H1 (cell line): Measurements from ENCODE around the gene ISM1.

Experiments used
- BRCA1 ChIP-seq: IDR thresholded peaks from 2 replicates; pipeline ENCODE4 v1.6.1; 2012; ENCODE audit warnings: low read depth, low read length, improper control_type of control experiment
- CREB1 ChIP-seq: IDR thresholded peaks from 2 replicates; pipeline ENCODE4 v1.6.1; 2012; ENCODE audit warnings: inconsistent platforms
- CTCF ChIP-seq, 3 experiments: IDR thresholded peaks; 1 replicate in 2 of 3; 2 replicates in 1 of 3; pipeline versions ENCODE4 v1.5.1 to v1.6.1; 2011; ENCODE audit warnings: low read length in 3 of 3, mild to moderate bottlenecking in 3 of 3, inconsistent platforms in 2 of 3, low read depth in 1 of 3, moderate library complexity in 1 of 3; ENCODE audit not compliant: insufficient read depth in 1 of 3; ENCODE audit errors: control extremely low read depth in 1 of 3
- EGR1 ChIP-seq: IDR thresholded peaks from 2 replicates; pipeline ENCODE4 v1.6.1; 2011; ENCODE audit warnings: low read depth, low read length, borderline replicate concordance
- HDAC2 ChIP-seq, 2 experiments: fragments of 300-600 bp in 1 of 2; sonication (generic) in 1 of 2; IDR thresholded peaks; 2 replicates each; pipeline ENCODE4 v1.6.1; 2011 to 2012; ENCODE audit warnings: low read depth in 2 of 2, low read length in 2 of 2, mild to moderate bottlenecking in 2 of 2, moderate library complexity in 2 of 2, borderline replicate concordance in 1 of 2, inconsistent platforms in 1 of 2
- HDAC6 ChIP-seq: IDR thresholded peaks from one replicate; pipeline ENCODE4 v1.7.1; 2012; ENCODE audit warnings: low read depth, mild to moderate bottlenecking, inconsistent platforms, low read length, moderate library complexity
- PHF8 ChIP-seq: fragments of 200-600 bp; sonication (generic); conservative IDR thresholded peaks from 2 replicates; pipeline ENCODE4 v1.7.1; 2012; ENCODE audit warnings: low read depth, mild to moderate bottlenecking, inconsistent platforms, low read length, moderate library complexity
- POLR2A ChIP-seq, 2 experiments: IDR thresholded peaks; 1 replicate in 1 of 2; 2 replicates in 1 of 2; pipeline ENCODE4 v1.6.1; 2011; ENCODE audit warnings: low read depth in 2 of 2, low read length in 2 of 2, mild to moderate bottlenecking in 2 of 2; ENCODE audit errors: control extremely low read depth in 1 of 2
- POLR2AphosphoS5 ChIP-seq: IDR thresholded peaks from 2 replicates; pipeline ENCODE4 v1.6.1; 2011; ENCODE audit warnings: low read depth, low read length
- RBBP5 ChIP-seq: IDR thresholded peaks from 2 replicates; pipeline ENCODE4 v1.7.1; 2012; ENCODE audit warnings: low read depth, mild to moderate bottlenecking, inconsistent platforms, low read length, moderate library complexity, borderline replicate concordance
- RXRA ChIP-seq: IDR thresholded peaks from 2 replicates; pipeline ENCODE4 v1.6.1; 2011; ENCODE audit warnings: low read depth, mild to moderate bottlenecking, low read length, moderate library complexity; ENCODE audit not compliant: insufficient read depth
- SIX5 ChIP-seq: IDR thresholded peaks from 2 replicates; pipeline ENCODE4 v1.6.1; 2011; ENCODE audit warnings: mild to moderate bottlenecking, low read depth, low read length

- TF ChIP-seq RXRA (no peak), POLR2A (IDR thresholded peaks at IDR 0.05; ENCODE audit: control extremely low read depth in 1 of 2, low read depth in 2 of 2, low read length in 2 of 2) (no peak), RBBP5 (no peak), HDAC6 (no peak), BRCA1 (no peak), CTCF (IDR thresholded peaks at IDR 0.05; ENCODE audit: control extremely low read depth in 1 of 3, insufficient read depth in 1 of 3, low read depth in 1 of 3, low read length in 3 of 3) (no peak), SIX5 (no peak), HDAC2 (IDR thresholded peaks at IDR 0.05; ENCODE audit: borderline replicate concordance in 1 of 2, low read depth in 2 of 2, low read length in 2 of 2) (no peak), PHF8 (no peak), CREB1 (no peak), POLR2AphosphoS5 (no peak), EGR1 (no peak)
These were observed 104.8 kb downstream of the ISM1 start for GRCh38 chr20:13325796-13326340.
